SK-N-SH treated with all-trans-retinoic acid at 6 μM for 48 hours (cell line): ENCODE data around the gene OPN1LW.

Experiments
- ARNTL ChIP-seq: fragments of 450-650 bp; formaldehyde crosslinking; IDR thresholded peaks from 2 replicates; pipeline ENCODE4 v1.5.0; 2020; ENCODE audit warnings: low read depth, mild to moderate bottlenecking, moderate library complexity, borderline replicate concordance
- CSDC2 ChIP-seq: fragments of 250-450 bp; sonication (Bioruptor Pico); IDR thresholded peaks from 2 replicates; pipeline ENCODE4 v1.5.0; 2020; ENCODE audit warnings: mild to moderate bottlenecking, moderate library complexity
- ESRRG ChIP-seq: fragments of 250-450 bp; sonication (Bioruptor Pico); IDR thresholded peaks from 2 replicates; pipeline ENCODE4 v1.6.1; 2021; ENCODE audit warnings: mild to moderate bottlenecking
- ISL1 ChIP-seq: fragments of 250-450 bp; sonication (Bioruptor Pico); IDR thresholded peaks from 2 replicates; pipeline ENCODE4 v2.1.2; 2022; ENCODE audit warnings: mild to moderate bottlenecking, moderate library complexity
- OSR1 ChIP-seq: fragments of 250-450 bp; sonication (Bioruptor Pico); IDR thresholded peaks from 2 replicates; pipeline ENCODE4 v1.8.0; 2022; ENCODE audit warnings: moderate library complexity, mild to moderate bottlenecking, inconsistent platforms
- RARB ChIP-seq: fragments of 250-450 bp; sonication (Bioruptor Pico); IDR thresholded peaks from 2 replicates; pipeline ENCODE4 v1.8.0; 2021; ENCODE audit warnings: mild to moderate bottlenecking, moderate library complexity
- SNAI2 ChIP-seq: fragments of 250-450 bp; sonication (Bioruptor Pico); IDR thresholded peaks from 2 replicates; pipeline ENCODE4 v1.5.0; 2020; ENCODE audit warnings: mild to moderate bottlenecking, moderate library complexity
- TCF4 ChIP-seq: fragments of 250-450 bp; sonication (Bioruptor Pico); IDR thresholded peaks from 2 replicates; pipeline ENCODE4 v1.8.0; 2021; ENCODE audit warnings: mild to moderate bottlenecking, moderate library complexity, borderline replicate concordance
- TOX ChIP-seq: fragments of 250-450 bp; sonication (Bioruptor Pico); IDR thresholded peaks from 2 replicates; pipeline ENCODE4 v1.8.0; 2021; ENCODE audit warnings: mild to moderate bottlenecking, moderate library complexity, borderline replicate concordance
- ZFP3 ChIP-seq: fragments of 250-450 bp; sonication (Bioruptor Pico); IDR thresholded peaks from 2 replicates; pipeline ENCODE4 v1.5.0; 2020; ENCODE audit warnings: mild to moderate bottlenecking, moderate library complexity
- ZFP30 ChIP-seq: fragments of 450-650 bp; formaldehyde crosslinking; IDR thresholded peaks from 2 replicates; pipeline ENCODE4 v1.5.0; 2022; ENCODE audit warnings: mild to moderate bottlenecking, moderate library complexity

DNA sequence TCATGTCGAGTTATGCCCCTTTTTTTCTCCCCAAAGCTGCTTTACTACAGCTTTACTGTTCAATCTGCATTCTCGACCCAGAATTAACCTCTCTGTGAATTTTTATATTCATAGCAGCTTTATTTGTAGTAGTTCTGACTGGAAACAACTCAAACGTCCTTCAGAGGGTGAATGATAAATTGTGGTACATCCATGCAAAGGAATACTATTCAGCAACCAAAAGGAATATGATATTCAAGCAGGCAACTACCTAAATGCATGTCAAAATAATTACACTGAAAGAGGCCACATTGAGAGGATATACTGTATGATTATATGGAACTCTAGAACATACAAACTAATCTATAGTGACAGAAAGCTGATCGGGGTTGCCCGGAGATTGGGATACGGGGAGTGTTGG, 26.5 kb upstream of the OPN1LW start:
- TF ChIP-seq CSDC2 (CRISPR knock-in tag): no peak
- TF ChIP-seq TCF4: no peak
- no peak for TF ChIP-seq ZFP30
- TF ChIP-seq OSR1 (CRISPR knock-in tag): no peak
- no peak for TF ChIP-seq ESRRG
- TF ChIP-seq ZFP3 (CRISPR knock-in tag): no peak
- TF ChIP-seq TOX (CRISPR knock-in tag): no peak
- TF ChIP-seq ARNTL (CRISPR knock-in tag): no peak
- TF ChIP-seq ISL1 (CRISPR knock-in tag): no peak
- TF ChIP-seq SNAI2: no peak
- TF ChIP-seq RARB (CRISPR knock-in tag): no peak
